NB4 (cell line): Measurements from ENCODE around the gene BAZ2A.
A peak's percentile ranks its signal among the peaks of the same experiment; 100 is the strongest.

ENCODE experiments used
- DNase-seq: peaks from one replicate; pipeline ENCODE4 v3.0.0; 2010; ENCODE audit warnings: low read depth
- H3K4me3 ChIP-seq: one replicate; pipeline ENCODE4 v1.5.1; 2011; ENCODE audit warnings: mild to moderate bottlenecking, low read depth, low read length, moderate library complexity
- CTCF ChIP-seq: IDR thresholded peaks from one replicate; pipeline ENCODE4 v1.5.1; 2012; ENCODE audit warnings: low read depth, low read length
- MAX ChIP-seq: IDR thresholded peaks from 2 replicates; pipeline ENCODE4 v1.6.1; 2011; ENCODE audit warnings: low read depth, low read length
- MYC ChIP-seq: IDR thresholded peaks from 2 replicates; pipeline ENCODE4 v1.6.1; 2011; ENCODE audit warnings: low read depth, low read length
- POLR2A ChIP-seq: IDR thresholded peaks from 2 replicates; pipeline ENCODE4 v1.6.1; 2011; ENCODE audit warnings: mild to moderate bottlenecking; ENCODE audit not compliant: insufficient read length; ENCODE audit errors: extremely low read depth

The BAZ2A gene

GRCh38 chr12:56593909-56594621 lies 36.1 kb downstream of the BAZ2A start:
- DNase-seq = peak; percentile 80
- no peak overlapping the region for H3K4me3 ChIP-seq
- TF ChIP-seq POLR2A (no peak), MYC (no peak), MAX (peak; percentile 42; the same call in 1 of the 2 replicates), CTCF (peak; percentile 98)

GRCh38 chr12:56591961-56592360 lies 38.2 kb downstream of the BAZ2A start:
- no peak for DNase-seq
- H3K4me3 ChIP-seq = no peak overlapping the region
- TF ChIP-seq CTCF = no peak
- TF ChIP-seq MYC = no peak
- no peak for TF ChIP-seq POLR2A
- no peak for TF ChIP-seq MAX

- DNase-seq = no peak
- no peak overlapping the region for H3K4me3 ChIP-seq
- TF ChIP-seq MYC = no peak
- no peak for TF ChIP-seq MAX
- TF ChIP-seq CTCF = no peak
- TF ChIP-seq POLR2A = no peak
Measured at GRCh38 chr12:56591126-56591525, 39.0 kb downstream of the BAZ2A start.

GRCh38 chr12:56590237-56590830 lies 39.8 kb downstream of the BAZ2A start:
- TF ChIP-seq POLR2A (no peak), CTCF (peak; percentile 47)
- no peak overlapping the region for H3K4me3 ChIP-seq
- DNase-seq = peak; percentile 65

- no peak overlapping the region for H3K4me3 ChIP-seq
- TF ChIP-seq MYC = no peak
- no peak for DNase-seq
Measured at GRCh38 chr12:56589783-56590182, 40.3 kb downstream of the BAZ2A start.

GRCh38 chr12:56585098-56585497 lies 45.0 kb downstream of the BAZ2A start:
- DNase-seq = no peak
- no peak overlapping the region for H3K4me3 ChIP-seq
- no peak for TF ChIP-seq POLR2A
- TF ChIP-seq CTCF = no peak
- no peak for TF ChIP-seq MAX
- no peak for TF ChIP-seq MYC
